ENCODE measurements around the gene PRCC. TPM values are rescaled to one million over a fixed set of nuclear protein-coding genes. Genes with fewer than 3 reads are reported as not detected.
"Not testable (repeated sequence)": the region's sequence is repeated elsewhere in the genome, so short reads cannot be mapped to it uniquely, and the experiment has no call there.

Gene PRCC
- total and polyA plus RNA-seq, 10 donors, result 39.1 to 64.6 (median 55.7) TPM

DNA sequence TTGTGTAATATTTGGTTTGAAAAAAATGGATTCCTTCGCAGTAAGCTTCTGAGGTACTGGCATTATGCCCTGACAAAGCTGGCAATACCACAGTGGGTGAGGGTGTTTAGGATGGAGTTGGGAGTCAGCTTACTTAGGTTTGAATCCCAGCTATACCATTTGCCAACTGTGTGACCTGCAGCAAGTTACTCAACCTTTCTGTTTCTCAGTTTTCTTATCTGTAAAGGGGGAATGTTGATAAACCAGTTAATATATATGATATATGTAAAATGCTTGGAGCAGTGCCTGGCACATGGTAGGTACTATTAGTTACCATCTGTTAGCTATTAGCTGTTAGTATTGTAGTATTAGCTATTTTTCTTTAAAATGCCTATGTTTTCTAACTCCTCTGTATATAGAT, 11.0 kb upstream of the PRCC start:
- WGBS, 5 donors, result 93 to 100% (median 97%) methylated on average over 1 of the region's 1 CpG
- H3K36me3 ChIP-seq, result no peaks in the 10 kb centered on the region
- intact Hi-C loops (cut with DNase I; ENCODE audit: low total_unique reads), result no loop called here

DNA sequence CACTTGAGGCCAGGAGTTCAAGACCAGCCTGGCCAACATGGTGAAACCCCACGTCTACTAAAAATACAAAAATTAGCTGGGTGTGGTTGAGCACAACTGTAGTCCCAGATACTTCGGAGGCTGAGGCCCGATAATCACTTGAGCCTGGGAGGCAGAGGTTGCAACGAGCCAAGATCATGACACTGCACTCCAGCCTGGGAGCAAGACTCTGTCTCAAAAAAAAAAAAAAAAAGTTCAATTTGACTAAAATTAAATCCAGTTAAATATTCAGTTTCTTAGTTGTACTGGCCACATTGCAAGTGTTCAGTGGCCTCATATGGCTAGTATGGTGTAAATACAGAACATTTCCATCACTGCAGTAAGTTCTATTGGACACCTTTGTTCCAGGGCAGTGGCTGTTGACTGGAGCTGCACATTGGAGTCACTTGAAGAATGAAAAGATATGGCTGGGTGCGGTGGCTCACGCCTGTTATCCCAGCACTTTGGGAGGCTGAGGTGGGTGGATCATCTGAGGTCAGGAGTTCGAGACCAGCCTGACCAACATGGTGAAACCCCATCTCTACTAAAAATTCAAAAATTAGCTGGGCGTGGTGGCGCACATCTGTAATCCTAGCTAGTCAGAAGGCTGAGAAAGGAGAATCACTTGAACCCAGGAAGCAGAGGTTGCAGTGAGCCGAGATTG, 9.6 kb upstream of the PRCC start:
- H3K9me3 ChIP-seq; H3K27ac ChIP-seq; H3K36me3 ChIP-seq; H3K27me3 ChIP-seq (replicated peaks in 1 of 7); intact Hi-C loops (cut with DNase I; ENCODE audit: low total_unique reads); H3K4me3 ChIP-seq: not testable (repeated sequence)
- DNase-seq, result peak; percentile 10
- peaks cover 7 to 31% (median 11%) of the 10 kb centered on the region in 6 donors for H3K4me1 ChIP-seq
- WGBS, 5 donors, result 85 to 91% (median 90%) methylated on average over 10 of the region's 10 CpGs

More for the DNA sequence above, 11.0 kb upstream of the PRCC start:
- H3K4me1 ChIP-seq, result peaks cover 10 to 37% (median 17%) of the 10 kb centered on the region in 6 donors
- no peak overlapping the region for H3K27ac ChIP-seq
- H3K4me3 ChIP-seq, result no peak overlapping the region
- no peaks in the 10 kb centered on the region for H3K27me3 ChIP-seq (replicated peaks in 1 of 7)
- TF ChIP-seq, protein P1, sequence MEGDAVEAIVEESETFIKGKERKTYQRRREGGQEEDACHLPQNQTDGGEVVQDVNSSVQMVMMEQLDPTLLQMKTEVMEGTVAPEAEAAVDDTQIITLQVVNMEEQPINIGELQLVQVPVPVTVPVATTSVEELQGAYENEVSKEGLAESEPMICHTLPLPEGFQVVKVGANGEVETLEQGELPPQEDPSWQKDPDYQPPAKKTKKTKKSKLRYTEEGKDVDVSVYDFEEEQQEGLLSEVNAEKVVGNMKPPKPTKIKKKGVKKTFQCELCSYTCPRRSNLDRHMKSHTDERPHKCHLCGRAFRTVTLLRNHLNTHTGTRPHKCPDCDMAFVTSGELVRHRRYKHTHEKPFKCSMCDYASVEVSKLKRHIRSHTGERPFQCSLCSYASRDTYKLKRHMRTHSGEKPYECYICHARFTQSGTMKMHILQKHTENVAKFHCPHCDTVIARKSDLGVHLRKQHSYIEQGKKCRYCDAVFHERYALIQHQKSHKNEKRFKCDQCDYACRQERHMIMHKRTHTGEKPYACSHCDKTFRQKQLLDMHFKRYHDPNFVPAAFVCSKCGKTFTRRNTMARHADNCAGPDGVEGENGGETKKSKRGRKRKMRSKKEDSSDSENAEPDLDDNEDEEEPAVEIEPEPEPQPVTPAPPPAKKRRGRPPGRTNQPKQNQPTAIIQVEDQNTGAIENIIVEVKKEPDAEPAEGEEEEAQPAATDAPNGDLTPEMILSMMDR (IDR thresholded peaks at IDR 0.05 in 8 of 11, conservative IDR thresholded peaks at IDR 0.05 in 3 of 11), result no peak
- no peak for TF ChIP-seq POLR2A (IDR thresholded peaks at IDR 0.05)
- TF ChIP-seq POLR2AphosphoS5 (IDR thresholded peaks at IDR 0.05), result no peak
- no peak for DNase-seq
- H3K9me3 ChIP-seq, result no peaks in the 10 kb centered on the region

DNA sequence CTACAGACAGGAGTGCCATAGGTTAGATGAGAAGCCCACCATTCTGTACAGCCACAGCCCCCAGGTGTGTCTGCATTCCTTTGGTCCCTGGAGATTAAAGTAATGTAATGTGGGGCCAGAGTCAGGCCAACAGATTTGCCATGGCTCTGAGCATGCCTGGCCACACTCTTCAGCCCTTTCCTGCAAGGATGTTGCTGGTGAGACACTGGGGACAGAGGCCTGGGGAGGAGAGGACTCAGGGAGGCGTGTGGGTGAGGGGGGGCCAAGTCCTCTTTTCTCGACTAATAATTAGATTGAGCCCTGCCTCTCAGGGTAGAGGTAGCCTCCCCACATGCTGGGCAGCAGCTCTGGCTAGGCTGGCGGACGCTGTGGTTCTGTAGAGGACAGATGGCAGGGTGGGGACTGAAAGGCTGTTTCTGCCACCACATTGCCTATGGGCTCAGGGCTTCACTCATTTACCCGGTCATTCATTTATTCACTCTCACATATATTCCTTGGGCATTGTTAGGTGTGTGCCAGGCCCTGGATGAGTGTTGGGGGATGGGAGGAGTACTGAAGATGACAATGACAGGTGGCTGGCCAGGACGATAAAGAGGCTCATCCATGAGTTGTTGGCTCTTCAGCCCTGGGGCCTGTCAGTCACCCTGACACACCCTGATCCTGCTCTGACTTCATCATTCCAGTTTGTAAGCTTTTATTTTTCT, 7.1 kb upstream of the PRCC start:
- Histone ChIP-seq H3K27me3 (replicated peaks in 1 of 7) (no peaks in the 10 kb centered on the region), H3K4me3 (no peak overlapping the region), H3K9me3 (no peaks in the 10 kb centered on the region), H3K36me3 (no peaks in the 10 kb centered on the region), H3K4me1 (peaks cover 0 to 5% (median 0%) of the 10 kb centered on the region in 6 donors), H3K27ac (no peak overlapping the region)
- TF ChIP-seq POLR2A (IDR thresholded peaks at IDR 0.05), result no peak
- TF ChIP-seq, protein P1 (IDR thresholded peaks at IDR 0.05 in 8 of 11, conservative IDR thresholded peaks at IDR 0.05 in 3 of 11), result no peak
- TF ChIP-seq POLR2AphosphoS5 (IDR thresholded peaks at IDR 0.05), result no peak
- intact Hi-C loops (cut with DNase I; ENCODE audit: low total_unique reads), result no loop called here
- 71 to 83% (median 79%) methylated on average over 2 to 6 of the region's 6 CpGs for WGBS, 5 donors
- no peak for DNase-seq

DNA sequence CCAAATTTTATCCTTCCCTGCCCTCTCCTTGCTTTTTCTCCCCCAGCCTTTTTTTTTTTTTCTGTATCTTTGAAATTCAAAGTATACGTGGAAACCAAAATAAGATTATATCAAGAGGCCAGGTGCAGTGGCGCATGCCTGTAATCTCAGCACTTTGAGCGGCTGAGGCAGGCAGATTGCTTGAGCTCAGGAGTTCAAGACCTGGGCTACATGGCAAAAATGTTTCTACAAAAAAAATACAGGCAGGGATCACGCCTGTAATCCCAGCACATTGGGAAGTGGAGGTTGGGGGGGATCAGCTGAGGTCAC, 6.6 kb upstream of the PRCC start:
- 84 to 90% (median 85%) methylated on average over 4 of the region's 4 CpGs for whole genome bisulfite sequencing, 5 donors
- no peaks in the 10 kb centered on the region for H3K27me3 ChIP-seq (replicated peaks in 1 of 7)
- no peaks in the 10 kb centered on the region for H3K36me3 ChIP-seq
- H3K4me1 ChIP-seq, result peaks cover 0 to 3% (median 2%) of the 10 kb centered on the region in 6 donors
- no peak overlapping the region for H3K4me3 ChIP-seq
- TF ChIP-seq POLR2A (IDR thresholded peaks at IDR 0.05) (no peak), POLR2AphosphoS5 (IDR thresholded peaks at IDR 0.05) (no peak)
- TF ChIP-seq, protein P1 (IDR thresholded peaks at IDR 0.05 in 8 of 11, conservative IDR thresholded peaks at IDR 0.05 in 3 of 11), result no peak
- intact Hi-C loops (cut with DNase I; ENCODE audit: low total_unique reads), result no loop called here
- no peaks in the 10 kb centered on the region for H3K9me3 ChIP-seq
- no peak for DNase-seq
- no peak overlapping the region for H3K27ac ChIP-seq

DNA sequence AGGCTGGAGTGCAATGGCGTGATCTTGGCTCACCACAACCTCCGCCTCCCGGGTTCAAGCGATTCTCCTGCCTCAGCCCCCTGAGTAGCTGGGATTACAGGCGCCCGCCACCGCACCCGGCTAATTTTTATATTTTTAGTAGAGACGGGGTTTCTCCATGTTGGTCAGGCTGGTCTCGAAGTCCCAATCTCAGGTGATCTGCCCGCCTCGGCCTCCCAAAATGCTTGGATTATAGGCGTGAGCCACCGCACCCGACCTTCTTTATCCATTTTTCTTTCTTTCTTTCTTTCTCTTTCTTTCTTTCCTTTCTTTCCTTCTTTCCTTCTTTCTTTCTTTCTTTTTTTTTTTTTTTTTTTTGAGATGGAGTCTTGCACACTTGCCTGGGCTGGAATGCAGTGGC, 2.2 kb upstream of the PRCC start:
- H3K36me3 ChIP-seq; DNase-seq; H3K27me3 ChIP-seq (replicated peaks in 1 of 7); H3K27ac ChIP-seq; intact Hi-C loops (cut with DNase I; ENCODE audit: low total_unique reads); H3K9me3 ChIP-seq; H3K4me3 ChIP-seq: not testable (repeated sequence)
- peaks cover 21 to 38% (median 35%) of the 10 kb centered on the region in 6 donors for H3K4me1 ChIP-seq
- WGBS, 5 donors, result 94 to 97% (median 95%) methylated on average over 15 of the region's 15 CpGs

All from spleen (tissue), 11 donors.